Neutrophil (primary cell): ENCODE results near the gene MKRN1.
"Not testable (repeated sequence)": the region's sequence is repeated elsewhere in the genome, so short reads cannot be mapped to it uniquely, and the experiment has no call there.

Experiments
- H3K27ac ChIP-seq: fragments of 200-600 bp; sonication (generic); 2 replicates; pipeline ENCODE4 v1.5.1; 2016; ENCODE audit warnings: mild to moderate bottlenecking, moderate library complexity
- H3K27me3 ChIP-seq: fragments of 200-600 bp; sonication (generic); 2 replicates; pipeline ENCODE4 v1.6.0; 2016; ENCODE audit warnings: mild to moderate bottlenecking
- H3K36me3 ChIP-seq: fragments of 200-600 bp; sonication (generic); 2 replicates; pipeline ENCODE4 v1.5.1; 2017
- H3K4me1 ChIP-seq, 2 experiments: fragments of 200-600 bp in 1 of 2; sonication (generic) in 1 of 2; 1 replicate in 1 of 2; 2 replicates in 1 of 2; pipeline versions ENCODE4 v1.5.1 to v1.6.1; 2013 to 2016; ENCODE audit warnings: low read depth in 1 of 2, low read length in 1 of 2, mild to moderate bottlenecking in 1 of 2, moderate library complexity in 1 of 2; ENCODE audit not compliant: control insufficient read depth in 1 of 2, insufficient read depth in 1 of 2
- H3K4me3 ChIP-seq, 2 experiments: fragments of 200-600 bp in 1 of 2; sonication (generic) in 1 of 2; 1 replicate in 1 of 2; 2 replicates in 1 of 2; pipeline ENCODE4 v1.5.1; 2013 to 2016; ENCODE audit warnings: low read depth in 1 of 2, low read length in 1 of 2, mild to moderate bottlenecking in 1 of 2, moderate library complexity in 1 of 2
- H3K9me3 ChIP-seq: fragments of 200-600 bp; sonication (generic); 2 replicates; pipeline ENCODE4 v1.5.1; 2016
- TF ChIP-seq, protein P1 (sequence below): fragments of 200-600 bp; sonication (generic); IDR thresholded peaks from 2 replicates; pipeline ENCODE4 v1.5.1; 2016; ENCODE audit warnings: antibody characterized with exemption

The MKRN1 gene

GRCh38 chr7:140458201-140458600 lies 21.1 kb downstream of the MKRN1 start:
- Histone ChIP-seq H3K4me1 (no peaks in the 10 kb centered on the region), H3K9me3 (no peaks in the 10 kb centered on the region), H3K4me3 (no peak overlapping the region), H3K27me3 (no peaks in the 10 kb centered on the region), H3K36me3 (peaks cover 98% of the 10 kb centered on the region), H3K27ac (no peak overlapping the region)
- TF ChIP-seq, protein P1, sequence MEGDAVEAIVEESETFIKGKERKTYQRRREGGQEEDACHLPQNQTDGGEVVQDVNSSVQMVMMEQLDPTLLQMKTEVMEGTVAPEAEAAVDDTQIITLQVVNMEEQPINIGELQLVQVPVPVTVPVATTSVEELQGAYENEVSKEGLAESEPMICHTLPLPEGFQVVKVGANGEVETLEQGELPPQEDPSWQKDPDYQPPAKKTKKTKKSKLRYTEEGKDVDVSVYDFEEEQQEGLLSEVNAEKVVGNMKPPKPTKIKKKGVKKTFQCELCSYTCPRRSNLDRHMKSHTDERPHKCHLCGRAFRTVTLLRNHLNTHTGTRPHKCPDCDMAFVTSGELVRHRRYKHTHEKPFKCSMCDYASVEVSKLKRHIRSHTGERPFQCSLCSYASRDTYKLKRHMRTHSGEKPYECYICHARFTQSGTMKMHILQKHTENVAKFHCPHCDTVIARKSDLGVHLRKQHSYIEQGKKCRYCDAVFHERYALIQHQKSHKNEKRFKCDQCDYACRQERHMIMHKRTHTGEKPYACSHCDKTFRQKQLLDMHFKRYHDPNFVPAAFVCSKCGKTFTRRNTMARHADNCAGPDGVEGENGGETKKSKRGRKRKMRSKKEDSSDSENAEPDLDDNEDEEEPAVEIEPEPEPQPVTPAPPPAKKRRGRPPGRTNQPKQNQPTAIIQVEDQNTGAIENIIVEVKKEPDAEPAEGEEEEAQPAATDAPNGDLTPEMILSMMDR, result no peak

- Histone ChIP-seq H3K9me3 (no peaks in the 10 kb centered on the region), H3K27ac (no peak overlapping the region), H3K4me1 (peaks cover 3 to 4% of the 10 kb centered on the region in 2 experiments), H3K4me3 (no peak overlapping the region), H3K27me3 (no peaks in the 10 kb centered on the region), H3K36me3 (peaks cover 98% of the 10 kb centered on the region)
- TF ChIP-seq, protein P1, result no peak
Observed at GRCh38 chr7:140456551-140457051, 22.7 kb downstream of the MKRN1 start.

DNA sequence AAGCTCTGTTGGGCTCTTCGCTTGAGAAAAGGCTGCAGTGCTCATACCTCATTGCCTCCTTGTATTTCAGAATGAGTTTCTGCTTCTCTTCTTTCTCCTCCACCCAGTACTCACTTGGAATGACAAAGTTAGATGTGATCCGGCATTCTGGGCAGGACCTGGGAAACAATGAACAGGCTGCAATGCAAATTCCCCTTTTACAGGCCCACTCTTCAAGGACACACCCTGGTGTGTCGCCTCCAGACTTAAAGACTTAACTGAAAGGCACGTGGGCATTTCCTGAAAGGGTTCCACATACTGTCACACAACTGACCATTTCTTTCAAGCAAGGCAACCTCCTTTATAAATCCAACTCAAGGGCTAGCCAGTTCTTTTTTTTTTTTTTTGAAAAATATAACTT lies 23.6 kb downstream of the MKRN1 start:
- Histone ChIP-seq H3K36me3 (peaks cover 91% of the 10 kb centered on the region), H3K4me3 (no peak overlapping the region), H3K4me1 (peaks cover 12% of the 10 kb centered on the region in 2 experiments), H3K27me3 (no peaks in the 10 kb centered on the region), H3K27ac (no peak overlapping the region), H3K9me3 (no peaks in the 10 kb centered on the region)
- TF ChIP-seq, protein P1, result no peak

- peaks cover 23% of the 10 kb centered on the region in 2 experiments for H3K4me1 ChIP-seq
- H3K36me3 ChIP-seq, result peaks cover 82% of the 10 kb centered on the region
- H3K27ac ChIP-seq, result no peak overlapping the region
- H3K4me3 ChIP-seq, result no peak overlapping the region
- H3K9me3 ChIP-seq, result no peaks in the 10 kb centered on the region
- TF ChIP-seq, protein P1, result no peak
- H3K27me3 ChIP-seq, result no peaks in the 10 kb centered on the region
Observed at GRCh38 chr7:140454657-140455015, 24.7 kb downstream of the MKRN1 start.

GRCh38 chr7:140453785-140454656 lies 25.3 kb downstream of the MKRN1 start:
- H3K27ac ChIP-seq, H3K4me3 ChIP-seq, H3K27me3 ChIP-seq, H3K9me3 ChIP-seq: not testable (repeated sequence)
- Histone ChIP-seq H3K4me1 (peaks cover 27 to 29% of the 10 kb centered on the region in 2 experiments), H3K36me3 (peaks cover 76% of the 10 kb centered on the region)

DNA sequence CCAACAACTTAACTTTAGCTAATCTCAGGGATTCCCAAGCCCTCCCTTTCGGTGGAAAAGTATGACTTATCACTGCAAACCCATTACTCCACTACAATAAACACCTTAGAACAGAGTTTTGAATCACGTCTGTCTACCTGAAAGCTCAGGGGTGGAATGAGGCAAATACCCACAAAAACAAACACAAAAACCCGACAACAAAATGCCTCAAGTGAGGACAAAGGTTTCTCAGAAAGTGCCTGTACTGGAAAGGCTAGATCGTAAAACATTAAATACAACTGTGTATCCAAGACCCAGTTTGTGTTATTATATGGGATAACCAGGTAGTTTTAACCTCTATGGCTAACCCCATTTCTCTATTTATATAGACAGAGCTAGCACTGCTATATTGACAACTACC lies 26.0 kb downstream of the MKRN1 start:
- Histone ChIP-seq H3K4me3 (no peak overlapping the region), H3K36me3 (peaks cover 68% of the 10 kb centered on the region), H3K27me3 (no peaks in the 10 kb centered on the region), H3K4me1 (peaks cover 32 to 37% of the 10 kb centered on the region in 2 experiments), H3K27ac (no peak overlapping the region), H3K9me3 (no peaks in the 10 kb centered on the region)
- TF ChIP-seq, protein P1, result no peak
